Activated CD8-positive, alpha-beta T cell treated with anti-CD3 and anti-CD28 coated beads for 36 hours (primary cell): ENCODE results near the gene PLEK. TPM values are rescaled to one million over a fixed set of nuclear protein-coding genes. Genes with fewer than 3 reads are reported as not detected.

Experiments
- ATAC-seq: fragments of 200-7000 bp; cut with Tn5 transposase; one replicate; pipeline ENCODE4 v1.10.0; 2021; ENCODE audit warnings: mild to moderate bottlenecking, moderate library complexity
- CTCF ChIA-PET: fragments of 350-600 bp; sonication (Branson Sonifier 250); formaldehyde crosslinking; loops from one replicate; lab custom pipeline; 2021; ENCODE audit warnings: antibody characterized with exemption; lab: Charles Lee
- POLR2A ChIA-PET: fragments of 350-600 bp; sonication (Branson Sonifier 250); formaldehyde crosslinking; loops from one replicate; lab custom pipeline; 2021; ENCODE audit warnings: antibody characterized with exemption; lab: Charles Lee
- DNase-seq: peaks from one replicate; pipeline ENCODE4 v3.0.0-alpha.2; 2020
- H3K27ac Mint-ChIP-seq: one replicate; pipeline ENCODE4 v1.8.0; 2021; ENCODE audit warnings: mild to moderate bottlenecking, mixed read lengths
- H3K27me3 Mint-ChIP-seq: one replicate; pipeline ENCODE4 v1.8.0; 2021; ENCODE audit warnings: mixed read lengths
- H3K36me3 Mint-ChIP-seq: one replicate; pipeline ENCODE4 v1.8.0; 2021; ENCODE audit warnings: low read depth, mixed read lengths
- H3K4me1 Mint-ChIP-seq: one replicate; pipeline ENCODE4 v1.8.0; 2021; ENCODE audit warnings: low read depth, mixed read lengths
- H3K4me3 Mint-ChIP-seq: one replicate; pipeline ENCODE4 v1.8.0; 2021; ENCODE audit warnings: mild to moderate bottlenecking, moderate library complexity, mixed read lengths
- H3K9me3 Mint-ChIP-seq: one replicate; pipeline ENCODE4 v1.8.0; 2021; ENCODE audit warnings: mixed read lengths
- intact Hi-C: fragments of 100-400 bp; cut with micrococcal nuclease; formaldehyde crosslinking; loops from one replicate; pipeline ENCODE4 v1.10.0; 2022
- total RNA-seq, 2 experiments: library from RNA; stranded (reverse); gene quantifications; one replicate each; pipeline ENCODE4 v1.2.3, GENCODE V29; 2021
- TF ChIP-seq, protein P1 (sequence below): fragments of 200-600 bp; IDR thresholded peaks from one replicate; pipeline ENCODE4 v1.8.0; 2022; ENCODE audit warnings: antibody characterized with exemption, mild to moderate bottlenecking

PLEK gene
- total RNA-seq, 2 experiments from 2014 or later: 4.8 to 6.0 TPM

DNA sequence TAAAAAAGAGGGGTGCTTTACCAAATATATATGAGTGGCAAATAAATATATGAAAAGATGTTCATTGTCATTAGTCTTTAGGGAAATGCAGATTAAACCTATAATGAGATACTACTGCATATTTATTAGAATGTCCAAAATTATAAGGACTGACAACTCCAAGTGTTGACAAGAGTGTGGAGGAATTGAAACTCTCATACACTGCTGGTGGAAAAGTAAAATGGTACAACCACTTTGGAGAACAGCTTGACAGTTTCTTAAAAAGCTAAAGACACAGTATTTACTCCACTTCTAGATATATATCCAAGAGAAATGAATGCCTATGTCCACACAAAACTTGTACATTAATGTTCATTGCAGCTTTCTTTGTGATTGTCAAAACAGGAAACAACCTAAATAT lies 50.4 kb downstream of the PLEK start:
- Mint-ChIP-seq H3K9me3 (no peaks in the 10 kb centered on the region), H3K36me3 (no peaks in the 10 kb centered on the region), H3K27ac (no peak overlapping the region), H3K4me3 (no peak overlapping the region), H3K4me1 (peaks cover 26% of the 10 kb centered on the region), H3K27me3 (no peaks in the 10 kb centered on the region)
- ChIA-PET POLR2A (interaction anchor here (0.9 to 1.1 kb wide), 2 partner anchors 11 to 50 kb away, joined by 3 read pairs; no protein-coding TSS in a partner anchor), CTCF (interaction anchor here (0.8 to 1.0 kb wide), 3 partner anchors 9 to 16 kb away, joined by 3 read pairs; no protein-coding TSS in a partner anchor)
- intact Hi-C loops: no loop called here
- no peak for ATAC-seq
- TF ChIP-seq, protein P1, sequence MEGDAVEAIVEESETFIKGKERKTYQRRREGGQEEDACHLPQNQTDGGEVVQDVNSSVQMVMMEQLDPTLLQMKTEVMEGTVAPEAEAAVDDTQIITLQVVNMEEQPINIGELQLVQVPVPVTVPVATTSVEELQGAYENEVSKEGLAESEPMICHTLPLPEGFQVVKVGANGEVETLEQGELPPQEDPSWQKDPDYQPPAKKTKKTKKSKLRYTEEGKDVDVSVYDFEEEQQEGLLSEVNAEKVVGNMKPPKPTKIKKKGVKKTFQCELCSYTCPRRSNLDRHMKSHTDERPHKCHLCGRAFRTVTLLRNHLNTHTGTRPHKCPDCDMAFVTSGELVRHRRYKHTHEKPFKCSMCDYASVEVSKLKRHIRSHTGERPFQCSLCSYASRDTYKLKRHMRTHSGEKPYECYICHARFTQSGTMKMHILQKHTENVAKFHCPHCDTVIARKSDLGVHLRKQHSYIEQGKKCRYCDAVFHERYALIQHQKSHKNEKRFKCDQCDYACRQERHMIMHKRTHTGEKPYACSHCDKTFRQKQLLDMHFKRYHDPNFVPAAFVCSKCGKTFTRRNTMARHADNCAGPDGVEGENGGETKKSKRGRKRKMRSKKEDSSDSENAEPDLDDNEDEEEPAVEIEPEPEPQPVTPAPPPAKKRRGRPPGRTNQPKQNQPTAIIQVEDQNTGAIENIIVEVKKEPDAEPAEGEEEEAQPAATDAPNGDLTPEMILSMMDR: no peak
- DNase-seq: no peak

DNA sequence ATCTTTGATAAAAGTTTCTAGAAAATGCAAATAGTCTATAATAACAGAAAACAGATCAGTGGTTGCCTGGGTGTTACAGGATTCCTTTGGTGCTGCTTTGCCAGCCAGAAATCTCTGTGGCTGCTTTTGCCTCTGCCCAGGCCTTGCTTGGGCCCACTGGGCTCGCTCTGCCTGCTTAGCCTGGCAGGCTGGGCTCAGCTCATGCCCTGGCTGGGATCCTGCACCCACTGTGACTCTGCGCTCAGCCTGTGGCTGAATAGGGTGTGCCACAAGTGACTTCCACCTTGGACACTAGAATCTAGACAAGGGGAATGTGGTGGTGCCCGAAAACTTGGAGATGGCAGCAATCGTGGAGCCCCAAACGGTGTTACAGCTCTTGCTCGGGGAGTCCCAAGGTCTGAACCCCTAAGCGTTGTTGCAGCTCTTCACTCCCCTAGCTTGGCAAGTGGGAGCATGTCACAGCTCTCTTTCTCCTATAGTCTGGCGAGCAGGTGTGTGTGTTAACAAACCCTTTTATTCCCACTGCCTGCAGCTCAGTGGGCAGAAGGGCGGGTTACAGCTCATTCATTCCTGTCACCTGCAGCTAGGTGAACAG lies 51.1 kb downstream of the PLEK start:
- ChIA-PET CTCF (no interaction called here), POLR2A (interaction anchor here (0.9 to 1.1 kb wide), 2 partner anchors 11 to 50 kb away, joined by 3 read pairs; no protein-coding TSS in a partner anchor)
- Mint-ChIP-seq H3K4me1 (peaks cover 25% of the 10 kb centered on the region), H3K27me3 (no peaks in the 10 kb centered on the region), H3K4me3 (no peak overlapping the region), H3K27ac (no peak overlapping the region), H3K36me3 (no peaks in the 10 kb centered on the region), H3K9me3 (no peaks in the 10 kb centered on the region)
- no peak for DNase-seq
- intact Hi-C loops: no loop called here
- TF ChIP-seq, protein P1: no peak
- ATAC-seq: no peak

DNA sequence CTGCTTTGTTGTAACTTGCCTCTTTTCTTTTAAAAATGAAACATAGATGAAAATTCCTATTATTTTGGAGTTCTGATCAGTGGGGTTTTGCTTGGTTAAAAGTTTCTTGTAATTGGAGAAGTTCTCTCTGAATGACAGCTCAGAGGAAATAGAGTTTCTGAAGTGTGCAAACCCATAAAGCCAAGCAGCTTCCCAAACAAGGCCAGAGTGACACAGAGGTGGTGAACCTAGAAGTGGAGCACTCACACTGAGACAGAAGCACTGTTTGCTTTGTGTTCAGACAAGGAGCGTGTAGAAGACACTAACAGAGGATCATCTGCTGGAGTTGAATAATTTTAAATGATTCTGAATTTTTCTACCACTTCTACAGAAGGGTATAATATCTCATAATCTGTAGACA lies 52.8 kb downstream of the PLEK start:
- no peaks in the 10 kb centered on the region for H3K9me3 Mint-ChIP-seq
- H3K4me1 Mint-ChIP-seq: peaks cover 17% of the 10 kb centered on the region
- DNase-seq (no peak), ATAC-seq (no peak)
- POLR2A ChIA-PET: no interaction called here
- no peaks in the 10 kb centered on the region for H3K36me3 Mint-ChIP-seq
- CTCF ChIA-PET: interaction anchor here (1.3 to 2.2 kb wide), 2 partner anchors 24 to 57 kb away, joined by 3 to 6 read pairs; no protein-coding TSS in a partner anchor
- TF ChIP-seq, protein P1: no peak
- intact Hi-C loops: no loop called here
- H3K4me3 Mint-ChIP-seq: no peak overlapping the region
- no peaks in the 10 kb centered on the region for H3K27me3 Mint-ChIP-seq
- no peak overlapping the region for H3K27ac Mint-ChIP-seq

DNA sequence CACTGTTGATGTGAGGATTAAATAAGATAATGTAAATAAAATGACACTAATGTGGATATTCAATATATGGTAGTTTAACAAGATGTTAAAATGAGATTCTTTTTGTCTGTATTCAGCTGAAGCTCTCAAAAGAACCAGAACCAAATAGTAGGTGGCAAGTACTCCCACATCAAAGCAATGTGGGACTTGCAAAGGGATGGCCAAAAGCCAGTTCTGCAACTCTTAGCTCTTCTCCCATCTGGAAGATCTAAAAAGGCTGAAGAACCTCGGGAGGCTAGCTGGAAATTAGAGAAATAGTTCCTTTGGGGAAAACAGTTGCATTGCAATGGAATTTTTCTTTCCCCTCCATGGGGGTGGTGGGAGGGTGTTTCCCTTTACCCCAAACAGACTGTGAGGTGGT lies 53.3 kb downstream of the PLEK start:
- DNase-seq (no peak), ATAC-seq (no peak)
- intact Hi-C loops: no loop called here
- no peaks in the 10 kb centered on the region for H3K27me3 Mint-ChIP-seq
- no peaks in the 10 kb centered on the region for H3K36me3 Mint-ChIP-seq
- CTCF ChIA-PET: interaction anchor here (1.3 to 2.2 kb wide), 2 partner anchors 23 to 57 kb away, joined by 3 to 6 read pairs; no protein-coding TSS in a partner anchor
- H3K4me3 Mint-ChIP-seq: no peak overlapping the region
- POLR2A ChIA-PET: no interaction called here
- no peaks in the 10 kb centered on the region for H3K9me3 Mint-ChIP-seq
- no peak overlapping the region for H3K27ac Mint-ChIP-seq
- H3K4me1 Mint-ChIP-seq: peaks cover 16% of the 10 kb centered on the region
- TF ChIP-seq, protein P1: no peak

DNA sequence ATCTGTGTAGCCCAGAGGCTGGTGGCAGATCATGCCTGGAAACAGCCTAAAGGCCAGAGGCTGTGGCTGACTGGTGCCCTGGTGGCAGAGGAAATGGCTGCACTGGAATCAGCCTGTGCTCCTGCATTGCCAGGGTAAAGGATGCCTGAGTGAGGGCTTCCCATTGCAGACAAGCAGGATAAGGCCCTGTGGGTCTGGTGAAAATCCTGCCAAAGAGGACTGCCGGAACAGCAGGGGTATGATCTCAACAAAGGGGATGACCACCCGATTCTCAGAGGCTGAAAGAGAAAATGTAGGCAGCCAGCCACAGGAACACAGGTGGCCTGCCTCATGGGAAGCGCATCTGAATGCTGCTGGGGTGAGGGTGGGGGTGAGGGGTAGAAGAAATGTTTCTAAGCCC lies 53.8 kb downstream of the PLEK start:
- H3K36me3 Mint-ChIP-seq: no peaks in the 10 kb centered on the region
- no peaks in the 10 kb centered on the region for H3K27me3 Mint-ChIP-seq
- DNase-seq (no peak), ATAC-seq (no peak)
- no peak overlapping the region for H3K27ac Mint-ChIP-seq
- no peak overlapping the region for H3K4me3 Mint-ChIP-seq
- no peaks in the 10 kb centered on the region for H3K9me3 Mint-ChIP-seq
- TF ChIP-seq, protein P1: no peak
- POLR2A ChIA-PET: no interaction called here
- intact Hi-C loops: no loop called here
- H3K4me1 Mint-ChIP-seq: peaks cover 14% of the 10 kb centered on the region
- CTCF ChIA-PET: interaction anchor here (0.8 to 2.2 kb wide), 2 partner anchors 23 to 39 kb away, joined by 4 to 6 read pairs; no protein-coding TSS in a partner anchor
